ENCODE measurements around the gene LINGO1. TPM values are rescaled to one million over a fixed set of nuclear protein-coding genes. Genes with fewer than 3 reads are reported as not detected.

The LINGO1 gene
- total and polyA plus RNA-seq, 9 of the 15 experiments (the other 6 are each of a cell fraction or from before 2014, with no cell fraction given), result 0.07 to 15.3 (median 2.1) TPM

DNA sequence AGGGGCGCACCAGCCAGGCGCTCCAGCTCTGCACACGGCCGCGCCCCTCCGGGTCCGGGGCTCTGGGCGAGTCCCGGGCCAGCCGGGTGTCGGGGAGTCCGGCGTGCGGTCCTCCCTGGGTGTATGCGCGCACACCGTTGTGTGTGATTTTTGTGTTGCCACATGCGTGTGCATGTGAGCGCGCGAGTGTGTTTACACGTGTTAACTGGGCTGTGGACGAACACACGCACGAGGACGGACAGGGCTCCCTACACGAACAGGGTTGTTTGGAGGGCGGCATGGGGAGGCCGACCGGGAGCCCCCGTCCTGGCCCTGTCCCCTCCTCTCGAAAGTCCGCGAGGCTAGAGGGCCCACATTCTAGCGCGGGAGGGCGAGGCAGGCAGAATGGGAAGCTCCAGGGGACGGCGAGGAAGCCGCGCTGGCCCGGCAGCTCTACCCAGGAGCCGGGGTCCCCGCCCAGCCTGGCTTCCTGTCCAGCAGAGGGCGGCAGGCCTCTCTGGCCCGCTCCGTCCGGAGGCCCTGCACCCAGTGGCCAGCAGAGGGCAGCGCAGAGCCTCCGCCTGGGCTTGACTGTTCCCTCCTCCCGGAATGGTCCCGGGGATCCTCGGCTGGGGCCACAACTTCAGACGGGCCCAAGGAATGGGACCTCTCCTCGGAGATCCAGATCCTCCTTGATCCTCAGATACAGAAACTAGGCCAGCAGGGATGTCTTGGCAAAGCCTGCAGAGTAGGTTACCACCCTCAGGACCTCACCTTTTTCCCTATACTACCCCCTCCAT lies 611 bp upstream of the LINGO1 start (continued):
- TF ChIP-seq ZNF282 (CRISPR knock-in tag; IDR thresholded peaks at IDR 0.05), result no peak
- peak; percentile 54 for TF ChIP-seq PCBP1 (IDR thresholded peaks at IDR 0.05; ENCODE audit: low read depth, low read length, poor library complexity, severe bottlenecking)
- TF ChIP-seq, protein P1, sequence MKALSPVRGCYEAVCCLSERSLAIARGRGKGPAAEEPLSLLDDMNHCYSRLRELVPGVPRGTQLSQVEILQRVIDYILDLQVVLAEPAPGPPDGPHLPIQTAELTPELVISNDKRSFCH (CRISPR knock-in tag; IDR thresholded peaks at IDR 0.05), result no peak
- TF ChIP-seq, protein P1 (tag; IDR thresholded peaks at IDR 0.05), result 0 out of 2 replicates have a peak, but pooled peaks have one; percentile 75
- TF ChIP-seq ZNF707 (CRISPR knock-in tag; conservative IDR thresholded peaks at IDR 0.05), result no peak
- peak; percentile 51 for TF ChIP-seq ZFP36 (IDR thresholded peaks at IDR 0.05; ENCODE audit: low read depth, low read length, partially characterized antibody)
- no peak for TF ChIP-seq SIX5 (IDR thresholded peaks at IDR 0.05; ENCODE audit: borderline replicate concordance in 1 of 2, insufficient read depth in 1 of 2, low read depth in 1 of 2, low read length in 2 of 2)
- 0 out of 2 replicates have a peak, but pooled peaks have one; percentile 52 for TF ChIP-seq SREBF1 (IDR thresholded peaks at IDR 0.05; ENCODE audit: borderline replicate concordance, low read depth, low read length)
- no peak for TF ChIP-seq ZKSCAN8 (CRISPR knock-in tag; IDR thresholded peaks at IDR 0.05)
- TF ChIP-seq DMBX1 (CRISPR knock-in tag; IDR thresholded peaks at IDR 0.05; ENCODE audit: borderline replicate concordance), result no peak
- TF ChIP-seq SUPT5H (IDR thresholded peaks at IDR 0.05), result peak; percentile 51
- TF ChIP-seq ZNF224 (CRISPR knock-in tag; IDR thresholded peaks at IDR 0.05), result no peak
- TF ChIP-seq, protein P2, sequence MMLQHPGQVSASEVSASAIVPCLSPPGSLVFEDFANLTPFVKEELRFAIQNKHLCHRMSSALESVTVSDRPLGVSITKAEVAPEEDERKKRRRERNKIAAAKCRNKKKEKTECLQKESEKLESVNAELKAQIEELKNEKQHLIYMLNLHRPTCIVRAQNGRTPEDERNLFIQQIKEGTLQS (IDR thresholded peaks at IDR 0.05), result no peak
- TF ChIP-seq, protein P2 (CRISPR knock-in tag; conservative IDR thresholded peaks at IDR 0.05), result no peak
- TF ChIP-seq, protein P3, sequence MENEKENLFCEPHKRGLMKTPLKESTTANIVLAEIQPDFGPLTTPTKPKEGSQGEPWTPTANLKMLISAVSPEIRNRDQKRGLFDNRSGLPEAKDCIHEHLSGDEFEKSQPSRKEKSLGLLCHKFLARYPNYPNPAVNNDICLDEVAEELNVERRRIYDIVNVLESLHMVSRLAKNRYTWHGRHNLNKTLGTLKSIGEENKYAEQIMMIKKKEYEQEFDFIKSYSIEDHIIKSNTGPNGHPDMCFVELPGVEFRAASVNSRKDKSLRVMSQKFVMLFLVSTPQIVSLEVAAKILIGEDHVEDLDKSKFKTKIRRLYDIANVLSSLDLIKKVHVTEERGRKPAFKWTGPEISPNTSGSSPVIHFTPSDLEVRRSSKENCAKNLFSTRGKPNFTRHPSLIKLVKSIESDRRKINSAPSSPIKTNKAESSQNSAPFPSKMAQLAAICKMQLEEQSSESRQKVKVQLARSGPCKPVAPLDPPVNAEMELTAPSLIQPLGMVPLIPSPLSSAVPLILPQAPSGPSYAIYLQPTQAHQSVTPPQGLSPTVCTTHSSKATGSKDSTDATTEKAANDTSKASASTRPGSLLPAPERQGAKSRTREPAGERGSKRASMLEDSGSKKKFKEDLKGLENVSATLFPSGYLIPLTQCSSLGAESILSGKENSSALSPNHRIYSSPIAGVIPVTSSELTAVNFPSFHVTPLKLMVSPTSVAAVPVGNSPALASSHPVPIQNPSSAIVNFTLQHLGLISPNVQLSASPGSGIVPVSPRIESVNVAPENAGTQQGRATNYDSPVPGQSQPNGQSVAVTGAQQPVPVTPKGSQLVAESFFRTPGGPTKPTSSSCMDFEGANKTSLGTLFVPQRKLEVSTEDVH (IDR thresholded peaks at IDR 0.05; ENCODE audit: low read depth, partially characterized antibody), result no peak
- TF ChIP-seq ZNF263 (CRISPR knock-in tag; IDR thresholded peaks at IDR 0.05; ENCODE audit: borderline replicate concordance), result peak; percentile 93
- no peak for TF ChIP-seq ZNF583 (CRISPR knock-in tag; IDR thresholded peaks at IDR 0.05)
- TF ChIP-seq NR2F6 (CRISPR knock-in tag; IDR thresholded peaks at IDR 0.05), result no peak
- TF ChIP-seq THRAP3 (IDR thresholded peaks at IDR 0.05; ENCODE audit: borderline replicate concordance), result no peak
- TF ChIP-seq, protein P4, sequence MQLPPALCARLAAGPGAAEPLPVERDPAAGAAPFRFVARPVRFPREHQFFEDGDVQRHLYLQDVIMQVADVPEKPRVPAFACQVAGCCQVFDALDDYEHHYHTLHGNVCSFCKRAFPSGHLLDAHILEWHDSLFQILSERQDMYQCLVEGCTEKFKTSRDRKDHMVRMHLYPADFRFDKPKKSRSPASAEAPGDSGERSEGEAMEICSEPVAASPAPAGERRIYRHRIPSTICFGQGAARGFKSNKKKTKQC (CRISPR knock-in tag; IDR thresholded peaks at IDR 0.05), result no peak
- no peak for TF ChIP-seq NUFIP1 (IDR thresholded peaks at IDR 0.05; ENCODE audit: partially characterized antibody)
- no peak for TF ChIP-seq ZNF764 (CRISPR knock-in tag; IDR thresholded peaks at IDR 0.05; ENCODE audit: low read depth)
- TF ChIP-seq ZNF174 (CRISPR knock-in tag; IDR thresholded peaks at IDR 0.05), result no peak
- TF ChIP-seq SIN3B (IDR thresholded peaks at IDR 0.05; ENCODE audit: low read depth), result no peak
- no peak for TF ChIP-seq GABPB2 (CRISPR knock-in tag; conservative IDR thresholded peaks at IDR 0.05)
- TF ChIP-seq DIDO1 (tag; IDR thresholded peaks at IDR 0.05; ENCODE audit: low read depth), result no peak
